DMS79 (cell line): ENCODE data around the gene CREB1.

Experiments
- DNase-seq: peaks from one replicate; lab custom pipeline; 2025; lab: John Stamatoyannopoulos, UW

The CREB1 gene

GRCh38 chr2:207504513-207505170 is 25.1 kb upstream of the CREB1 start:
- DNase-seq = no peak

- DNase-seq = no peak
Observed at GRCh38 chr2:207505171-207505570, 24.6 kb upstream of the CREB1 start.

GRCh38 chr2:207505728-207506127 is 24.0 kb upstream of the CREB1 start:
- no peak for DNase-seq

- no peak for DNase-seq
Observed at GRCh38 chr2:207506426-207506825, 23.3 kb upstream of the CREB1 start.

- DNase-seq = no peak
Observed at GRCh38 chr2:207510148-207510547, 19.6 kb upstream of the CREB1 start.

- DNase-seq = no peak
Observed at GRCh38 chr2:207511851-207512250, 17.9 kb upstream of the CREB1 start.

- DNase-seq = no peak
Observed at GRCh38 chr2:207512356-207512755, 17.4 kb upstream of the CREB1 start.

- no peak for DNase-seq
Observed at GRCh38 chr2:207513551-207514257, 16.1 kb upstream of the CREB1 start.

GRCh38 chr2:207514451-207514850 is 15.3 kb upstream of the CREB1 start:
- DNase-seq = no peak

GRCh38 chr2:207515671-207516070 is 14.1 kb upstream of the CREB1 start:
- DNase-seq = no peak

- DNase-seq = no peak
Observed at GRCh38 chr2:207516206-207516605, 13.6 kb upstream of the CREB1 start.

GRCh38 chr2:207523005-207523404 is 6.8 kb upstream of the CREB1 start:
- no peak for DNase-seq

GRCh38 chr2:207525296-207525695 is 4.5 kb upstream of the CREB1 start:
- no peak for DNase-seq

- DNase-seq = no peak
Observed at GRCh38 chr2:207528980-207529329, 807 bp upstream of the CREB1 start.

- DNase-seq = peak; percentile 7
Observed at GRCh38 chr2:207530160-207531031, 634 bp downstream of the CREB1 start.

GRCh38 chr2:207531032-207531952 is 1.5 kb downstream of the CREB1 start:
- no peak for DNase-seq

GRCh38 chr2:207532676-207533075 is 2.9 kb downstream of the CREB1 start:
- no peak for DNase-seq

GRCh38 chr2:207533461-207534008 is 3.8 kb downstream of the CREB1 start:
- DNase-seq = peak; percentile 48

GRCh38 chr2:207534417-207534816 is 4.7 kb downstream of the CREB1 start:
- no peak for DNase-seq

- no peak for DNase-seq
Observed at GRCh38 chr2:207539470-207539869, 9.7 kb downstream of the CREB1 start.

GRCh38 chr2:207540431-207540830 is 10.7 kb downstream of the CREB1 start:
- DNase-seq = no peak

GRCh38 chr2:207541933-207542332 is 12.2 kb downstream of the CREB1 start:
- DNase-seq = no peak
